GM18526 (cell line): ENCODE measurements around the gene TBC1D16.

ENCODE experiments used
- POLR2A ChIP-seq: IDR thresholded peaks from 3 replicates; pipeline ENCODE4 v1.6.1; 2011; ENCODE audit not compliant: insufficient read length; ENCODE audit errors: extremely low read depth

Gene TBC1D16

GRCh38 chr17:80064696-80065095 is 29.0 kb upstream of the TBC1D16 start:
- no peak for TF ChIP-seq POLR2A

- no peak for TF ChIP-seq POLR2A
These were observed 28.3 kb upstream of the TBC1D16 start for GRCh38 chr17:80063830-80064585.

GRCh38 chr17:80061421-80061820 is 25.7 kb upstream of the TBC1D16 start:
- TF ChIP-seq POLR2A = no peak

- no peak for TF ChIP-seq POLR2A
These were observed 25.0 kb upstream of the TBC1D16 start for GRCh38 chr17:80060644-80061043.

GRCh38 chr17:80058311-80058955 is 22.8 kb upstream of the TBC1D16 start:
- no peak for TF ChIP-seq POLR2A

- no peak for TF ChIP-seq POLR2A
These were observed 19.9 kb upstream of the TBC1D16 start for GRCh38 chr17:80055597-80055996.

- no peak for TF ChIP-seq POLR2A
These were observed 17.4 kb upstream of the TBC1D16 start for GRCh38 chr17:80053102-80053501.

- TF ChIP-seq POLR2A = no peak
These were observed 16.0 kb upstream of the TBC1D16 start for GRCh38 chr17:80051681-80052080.

- TF ChIP-seq POLR2A = no peak
These were observed 15.0 kb upstream of the TBC1D16 start for GRCh38 chr17:80050706-80051105.

GRCh38 chr17:80049986-80050385 is 14.3 kb upstream of the TBC1D16 start:
- TF ChIP-seq POLR2A = no peak

GRCh38 chr17:80047176-80047575 is 11.5 kb upstream of the TBC1D16 start:
- no peak for TF ChIP-seq POLR2A

GRCh38 chr17:80045703-80046102 is 10.0 kb upstream of the TBC1D16 start:
- TF ChIP-seq POLR2A = no peak

GRCh38 chr17:80043963-80044362 is 8.3 kb upstream of the TBC1D16 start:
- no peak for TF ChIP-seq POLR2A

- TF ChIP-seq POLR2A = no peak
These were observed 1.2 kb upstream of the TBC1D16 start for GRCh38 chr17:80036715-80037477.

GRCh38 chr17:80035937-80036714 is 454 bp upstream of the TBC1D16 start, which contains the start of gene CCDC40:
Gene CCDC40, plus strand, starts transcription at chr17:80036642. Its CDS starts 21 bp downstream, at chr17:80036663.
- no peak for TF ChIP-seq POLR2A
